SIG-M5 treated with dmso at 0.1 percent for 504 hours (cell line): ENCODE data around the gene OTUD3.
"Not testable (repeated sequence)": the region's sequence is repeated elsewhere in the genome, so short reads cannot be mapped to it uniquely, and the experiment has no call there.

Experiments used
- DNase-seq: peaks from one replicate; lab custom pipeline; 2025; ENCODE audit not compliant: unreplicated experiment; lab: John Stamatoyannopoulos, UW

Gene OTUD3, protein sequence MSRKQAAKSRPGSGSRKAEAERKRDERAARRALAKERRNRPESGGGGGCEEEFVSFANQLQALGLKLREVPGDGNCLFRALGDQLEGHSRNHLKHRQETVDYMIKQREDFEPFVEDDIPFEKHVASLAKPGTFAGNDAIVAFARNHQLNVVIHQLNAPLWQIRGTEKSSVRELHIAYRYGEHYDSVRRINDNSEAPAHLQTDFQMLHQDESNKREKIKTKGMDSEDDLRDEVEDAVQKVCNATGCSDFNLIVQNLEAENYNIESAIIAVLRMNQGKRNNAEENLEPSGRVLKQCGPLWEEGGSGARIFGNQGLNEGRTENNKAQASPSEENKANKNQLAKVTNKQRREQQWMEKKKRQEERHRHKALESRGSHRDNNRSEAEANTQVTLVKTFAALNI

GRCh38 chr1:19882111-19883071, at the start of gene OTUD3:
Gene OTUD3, plus strand, starts transcription at chr1:19882395. Its CDS starts 119 bp downstream, at chr1:19882514.
- peak; percentile 97 for DNase-seq

DNA sequence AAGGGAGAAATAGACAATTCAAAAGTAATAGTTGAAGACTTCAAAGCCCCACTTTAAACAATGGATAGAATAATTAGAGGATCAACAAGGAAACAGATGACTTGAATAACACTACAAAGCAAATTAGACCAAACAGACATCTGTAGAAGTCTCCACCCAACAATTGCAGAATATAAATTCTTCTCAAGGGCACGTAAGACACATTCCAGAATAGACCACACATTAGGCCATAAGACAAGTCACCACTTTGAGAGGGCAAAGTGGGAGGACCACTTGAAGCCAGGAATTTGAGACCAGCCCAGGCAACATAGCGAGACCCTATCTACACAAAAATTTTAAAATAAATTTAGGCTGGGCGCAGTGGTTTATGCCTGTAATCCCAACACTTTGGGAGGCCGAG, 46.6 kb upstream of the OTUD3 start:
- no peak for DNase-seq

DNA sequence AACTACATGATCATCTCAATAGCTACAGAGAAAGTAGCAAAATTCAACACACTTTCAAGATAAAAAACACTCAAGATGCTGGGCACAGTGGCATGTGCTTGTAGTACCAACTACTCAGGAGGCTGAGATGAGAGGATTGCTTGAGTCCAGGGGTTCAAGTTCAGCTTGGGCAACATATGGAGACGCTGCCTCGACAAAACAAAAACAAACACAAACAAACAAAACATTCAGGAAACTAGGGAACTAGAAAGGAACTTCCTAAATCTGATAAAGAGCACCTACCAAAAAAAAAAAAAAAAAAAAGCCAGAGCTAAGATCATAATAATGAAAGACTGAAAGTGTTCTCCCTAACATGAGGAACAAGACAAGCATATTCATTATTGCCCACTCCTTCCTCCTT, 44.3 kb upstream of the OTUD3 start:
- no peak for DNase-seq

DNA sequence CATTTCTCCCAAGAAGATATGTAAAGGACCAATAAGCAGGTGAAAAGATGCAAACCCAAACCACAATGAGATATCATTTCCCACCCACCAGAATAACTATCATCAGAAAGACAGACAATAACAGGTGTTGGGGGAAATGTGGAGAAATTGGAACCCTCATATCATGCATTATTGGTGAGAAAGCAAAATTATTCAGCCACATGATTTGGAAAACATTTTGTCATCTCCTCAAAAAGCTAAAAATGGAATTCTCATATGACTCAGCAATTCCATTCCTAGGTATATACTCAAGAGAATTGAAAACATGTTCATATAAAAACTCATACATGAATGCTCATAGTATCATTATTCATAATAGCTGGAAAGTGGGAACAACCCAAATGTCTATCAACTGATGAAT, 42.0 kb upstream of the OTUD3 start:
- DNase-seq: no peak

DNA sequence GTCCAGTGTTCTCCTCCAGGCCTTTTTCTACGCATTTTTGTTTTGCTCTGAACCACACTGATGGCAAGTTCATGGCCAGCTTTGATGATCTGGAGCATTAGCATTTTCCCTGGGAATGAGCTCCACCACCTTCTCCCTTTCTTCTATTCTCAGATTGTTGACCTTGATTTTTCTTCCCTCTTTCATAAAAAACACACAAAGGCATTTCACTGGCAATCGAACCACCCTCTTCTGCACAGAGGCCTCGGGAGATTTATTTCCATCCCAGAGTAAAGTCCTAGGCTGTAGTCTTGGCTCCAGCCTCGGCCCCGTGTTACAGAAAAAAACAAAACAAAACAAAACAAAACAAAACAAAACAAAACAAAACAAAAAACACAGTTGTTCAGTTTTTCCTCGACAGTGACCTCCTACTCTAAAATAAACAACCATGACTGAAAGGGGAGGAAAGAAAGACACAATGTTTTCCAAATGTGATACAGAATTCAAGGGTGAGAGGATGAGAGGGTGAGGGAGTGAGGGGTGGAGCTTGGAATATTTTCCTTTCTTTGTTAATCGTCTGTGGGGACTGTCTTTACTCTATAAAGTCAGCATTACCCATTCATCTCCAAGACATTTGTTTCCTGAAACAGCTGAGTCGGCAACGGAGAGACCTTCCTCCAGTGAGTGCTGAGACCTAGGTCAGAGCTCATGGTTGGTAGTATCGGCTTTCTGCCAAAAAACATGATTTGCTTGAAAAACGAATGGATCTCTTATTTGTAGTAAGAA, 37.3 kb upstream of the OTUD3 start:
- no peak for DNase-seq

DNA sequence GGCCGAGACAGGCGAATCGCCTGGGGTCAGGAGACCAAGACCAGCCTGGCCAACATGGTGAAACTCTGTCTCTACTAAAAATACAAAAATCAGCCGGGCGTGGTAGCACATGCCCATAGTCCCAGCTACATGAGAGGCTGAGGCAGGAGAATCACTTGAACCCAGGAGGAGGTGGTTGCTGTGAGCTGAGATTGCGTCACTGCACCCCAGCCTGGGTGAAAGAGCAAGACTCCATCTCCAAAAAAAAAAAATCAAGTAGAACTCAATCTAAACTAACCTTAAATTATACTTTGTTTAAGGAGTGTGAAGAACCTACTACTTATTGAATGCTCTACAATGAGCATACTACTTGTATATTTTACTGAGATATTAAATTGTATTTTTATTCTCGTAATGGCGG, 36.6 kb upstream of the OTUD3 start:
- no peak for DNase-seq

- DNase-seq: no peak
These were observed 35.9 kb upstream of the OTUD3 start for GRCh38 chr1:19846338-19846737.

- DNase-seq: not testable (repeated sequence)
These were observed 34.9 kb upstream of the OTUD3 start for GRCh38 chr1:19847334-19847733.

DNA sequence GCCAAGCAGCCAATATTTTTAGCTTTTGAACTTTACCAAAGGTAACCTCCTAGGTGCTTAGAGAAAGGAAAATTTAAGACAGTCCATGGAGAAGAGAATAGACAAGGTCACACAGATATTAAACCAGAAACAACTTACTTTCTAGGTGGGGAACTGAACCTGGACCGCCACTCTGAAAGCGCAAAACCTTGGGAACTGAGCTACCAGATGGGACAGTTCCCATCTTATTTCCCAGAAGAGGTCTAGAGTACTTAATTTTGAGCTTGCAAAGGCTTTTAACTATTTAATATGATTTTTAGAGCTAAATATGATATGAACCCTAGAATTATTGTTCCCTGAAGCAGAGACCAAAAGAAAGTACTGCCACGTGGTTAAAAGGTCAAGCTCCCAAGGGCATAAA, 32.9 kb upstream of the OTUD3 start:
- not testable (repeated sequence) for DNase-seq

- DNase-seq: no peak
These were observed 32.0 kb upstream of the OTUD3 start for GRCh38 chr1:19850214-19850613.

DNA sequence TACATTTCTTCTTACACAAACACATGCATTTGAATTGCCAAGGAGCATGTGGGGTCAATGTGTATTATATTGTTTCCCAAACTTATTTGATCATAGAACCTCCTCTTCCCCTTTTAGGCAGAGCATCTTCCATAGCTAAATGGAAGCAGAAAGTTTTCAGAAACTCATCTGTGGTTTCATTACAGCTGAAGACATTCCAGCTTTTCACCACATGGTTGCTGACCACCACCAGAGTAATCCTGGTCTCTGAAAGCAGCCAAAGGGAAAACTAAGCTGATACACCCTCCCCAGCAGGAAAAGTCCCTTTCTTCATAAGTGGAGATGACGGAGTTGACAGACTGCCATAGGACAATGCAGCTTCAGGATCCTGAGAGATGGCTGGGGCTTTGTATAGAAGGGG, 30.2 kb upstream of the OTUD3 start:
- DNase-seq: no peak

DNA sequence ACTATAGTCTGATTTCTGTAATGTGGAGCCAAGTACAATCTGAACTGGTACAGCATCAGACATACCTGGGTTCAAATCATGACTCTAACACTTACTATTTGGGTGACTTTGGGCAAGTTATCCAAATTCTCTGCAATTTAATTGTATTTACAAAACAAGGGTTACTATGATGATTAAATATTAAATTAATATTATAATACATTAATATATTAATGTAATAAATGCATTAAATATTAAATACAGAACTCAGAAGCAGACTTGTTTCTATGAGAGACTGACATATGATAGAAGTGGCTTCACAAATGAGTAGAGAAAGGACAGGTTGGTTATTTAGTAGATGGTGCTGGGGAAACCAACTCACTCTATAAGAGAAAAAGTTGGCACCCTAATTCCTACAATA, 27.3 kb upstream of the OTUD3 start:
- DNase-seq: no peak

GRCh38 chr1:19858893-19859292, 23.3 kb upstream of the OTUD3 start:
- peak; percentile 20 for DNase-seq

- no peak for DNase-seq
These were observed 22.3 kb upstream of the OTUD3 start for GRCh38 chr1:19859876-19860275.

DNA sequence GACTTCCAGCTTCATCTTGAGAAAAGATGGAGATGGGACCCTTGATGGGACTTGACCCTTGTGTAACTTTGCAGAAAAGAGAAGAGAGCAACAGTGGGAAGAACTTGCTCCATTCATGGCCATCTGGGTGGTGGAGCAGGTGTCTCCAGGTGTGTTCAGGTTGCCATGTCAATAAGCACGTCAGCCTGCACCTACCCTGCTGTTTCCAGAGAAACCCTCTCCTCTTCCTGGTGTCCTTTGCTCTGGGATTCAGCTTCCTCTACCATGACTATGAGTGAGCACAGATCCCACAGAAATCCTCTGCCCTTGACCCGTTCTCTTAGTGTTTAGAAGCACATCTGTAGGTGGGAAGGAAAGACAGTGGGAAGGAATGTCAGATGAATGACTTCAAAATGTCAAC, 21.8 kb upstream of the OTUD3 start:
- DNase-seq: no peak

DNA sequence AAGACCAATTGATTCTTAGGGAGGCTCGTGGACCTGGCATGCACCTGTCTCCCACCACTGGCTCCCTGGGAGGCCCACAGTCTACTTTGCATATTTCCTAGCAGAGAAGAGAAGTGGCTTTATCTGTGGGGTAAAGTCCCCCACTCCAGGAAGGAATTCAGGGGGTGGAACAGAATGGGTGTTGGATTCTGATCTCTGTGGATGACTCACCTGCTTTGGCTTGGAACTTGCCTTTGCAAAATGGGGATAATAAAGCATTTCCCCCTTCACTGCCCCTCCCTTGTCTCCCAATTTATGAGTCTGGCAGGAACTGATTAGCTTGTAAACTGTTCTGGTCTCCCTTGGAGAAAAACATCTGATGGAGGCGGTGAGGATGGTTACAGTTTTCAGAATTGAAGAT, 21.2 kb upstream of the OTUD3 start:
- no peak for DNase-seq

DNA sequence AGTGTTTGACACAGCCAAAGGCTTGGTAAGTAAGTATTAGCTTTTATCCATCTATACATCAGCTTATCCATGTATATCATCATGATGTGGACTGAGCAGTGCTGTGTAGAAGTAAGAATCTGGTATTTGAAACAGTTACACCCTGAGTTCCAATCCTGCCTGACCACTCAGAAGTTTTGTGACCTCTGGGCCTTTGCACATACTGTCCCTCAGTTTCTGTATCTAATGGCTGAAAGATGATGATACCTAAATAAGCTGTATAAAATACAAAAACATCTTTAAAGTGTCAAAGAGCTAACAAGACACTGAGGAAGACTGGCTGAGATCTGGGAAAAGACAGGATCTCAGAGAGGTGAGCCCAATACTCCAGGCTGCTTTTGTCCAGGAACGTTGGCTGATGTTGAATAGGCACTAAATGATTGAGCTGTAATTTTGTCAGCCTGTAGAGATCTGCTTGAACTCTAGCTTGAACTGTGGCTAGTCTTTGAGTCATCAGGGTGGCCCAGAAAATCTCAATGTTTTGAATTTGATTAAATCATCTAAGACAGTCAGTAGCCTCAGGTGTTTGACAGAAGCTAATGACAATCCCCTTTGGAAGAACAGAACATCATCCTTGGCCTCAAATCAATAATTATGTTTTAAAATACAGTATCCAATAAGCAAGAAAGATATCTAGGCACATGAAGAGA, 20.2 kb upstream of the OTUD3 start:
- no peak for DNase-seq

DNA sequence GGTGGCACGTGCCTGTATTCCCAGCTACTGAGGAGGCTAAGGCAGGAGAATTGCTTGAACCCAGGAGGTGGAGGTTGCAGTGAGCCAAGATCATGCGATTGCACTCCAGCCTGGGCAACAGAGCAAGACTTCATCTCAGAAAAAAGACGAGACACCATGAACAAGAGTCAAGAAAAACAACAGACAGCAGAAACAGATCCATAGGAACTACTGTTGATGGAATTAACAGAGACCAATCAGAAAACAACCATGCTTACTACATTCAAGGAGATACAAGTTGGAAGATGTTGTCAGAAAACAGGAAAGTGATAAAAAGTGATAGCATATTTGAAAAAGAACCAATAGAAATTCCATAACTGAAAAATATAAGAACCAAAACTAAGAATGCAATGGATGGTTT, 19.3 kb upstream of the OTUD3 start:
- no peak for DNase-seq

DNA sequence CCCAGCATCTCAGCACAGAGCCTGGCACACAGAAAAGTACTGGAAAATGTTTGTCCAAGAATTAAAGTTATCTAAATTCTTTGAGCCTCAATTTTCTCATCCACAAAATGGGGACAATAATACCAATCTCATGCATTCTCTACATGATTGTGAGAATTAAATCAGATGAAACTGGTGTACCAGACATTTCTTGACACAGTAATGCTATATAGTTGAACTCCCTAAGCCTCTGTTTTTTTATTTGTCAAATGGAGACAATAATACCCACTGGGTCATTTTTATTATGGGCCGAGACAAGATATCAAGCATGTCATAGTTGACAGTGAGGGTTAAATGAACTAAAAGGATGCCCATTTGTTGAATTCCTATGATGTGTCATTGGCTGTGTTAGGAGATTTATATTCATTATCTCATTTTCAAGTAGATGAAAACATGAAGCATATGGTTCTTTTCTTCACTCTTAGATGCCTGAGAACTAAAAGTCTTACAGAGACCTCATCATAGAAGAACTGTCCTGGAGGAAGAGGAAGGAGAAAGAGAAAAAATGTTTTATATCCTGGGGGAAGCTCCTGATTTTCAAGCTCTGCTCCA, 17.5 kb upstream of the OTUD3 start:
- DNase-seq: no peak

- DNase-seq: no peak
These were observed 16.2 kb upstream of the OTUD3 start for GRCh38 chr1:19866029-19866428.
